GM21717 (cell line): ENCODE measurements around the gene ITIH3.

Source experiments
- ATAC-seq: cut with Tn5 transposase; IDR thresholded peaks from one replicate; pipeline ENCODE4 v1.9.1; 2021; ENCODE audit warnings: mild to moderate bottlenecking, moderate library complexity; ENCODE audit not compliant: unreplicated experiment

ITIH3 gene

DNA sequence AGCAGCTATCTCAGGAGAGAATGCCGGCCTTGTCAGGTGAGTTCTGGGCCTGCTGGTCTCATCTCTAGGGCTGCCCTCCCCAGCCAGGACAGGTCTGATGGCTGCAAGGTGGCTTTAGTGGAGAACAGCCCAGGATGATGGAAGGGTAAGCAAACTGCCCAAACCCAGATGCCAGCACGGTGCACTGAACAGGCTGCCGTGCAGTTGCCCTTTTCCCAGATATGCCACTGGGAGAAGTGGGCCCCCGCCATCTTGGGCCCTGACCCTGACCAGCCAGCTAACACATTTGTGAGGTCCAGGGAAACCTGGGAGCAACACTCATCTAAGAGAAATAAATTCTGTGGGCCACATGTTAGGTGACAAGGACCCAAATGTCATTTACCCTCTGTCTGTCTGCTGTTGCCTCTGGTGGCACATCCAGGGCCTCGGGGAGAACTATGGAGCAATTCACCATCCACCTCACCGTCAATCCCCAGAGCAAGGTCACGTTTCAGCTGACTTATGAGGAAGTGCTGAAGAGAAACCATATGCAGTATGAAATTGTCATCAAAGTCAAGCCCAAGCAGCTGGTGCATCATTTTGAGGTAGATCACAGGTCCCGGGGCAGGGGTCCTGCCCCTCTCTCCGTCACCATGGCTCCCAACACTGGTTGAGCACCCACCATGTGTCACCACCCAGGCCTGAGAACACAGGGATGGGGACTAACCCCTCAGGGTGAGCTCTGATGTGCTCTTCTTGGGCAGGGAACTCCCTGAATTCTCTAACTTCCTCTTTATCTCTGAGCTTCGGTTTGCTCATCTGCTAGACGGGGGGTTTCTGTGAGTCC is 15.4 kb upstream of the ITIH3 start:
- ATAC-seq, result no peak

DNA sequence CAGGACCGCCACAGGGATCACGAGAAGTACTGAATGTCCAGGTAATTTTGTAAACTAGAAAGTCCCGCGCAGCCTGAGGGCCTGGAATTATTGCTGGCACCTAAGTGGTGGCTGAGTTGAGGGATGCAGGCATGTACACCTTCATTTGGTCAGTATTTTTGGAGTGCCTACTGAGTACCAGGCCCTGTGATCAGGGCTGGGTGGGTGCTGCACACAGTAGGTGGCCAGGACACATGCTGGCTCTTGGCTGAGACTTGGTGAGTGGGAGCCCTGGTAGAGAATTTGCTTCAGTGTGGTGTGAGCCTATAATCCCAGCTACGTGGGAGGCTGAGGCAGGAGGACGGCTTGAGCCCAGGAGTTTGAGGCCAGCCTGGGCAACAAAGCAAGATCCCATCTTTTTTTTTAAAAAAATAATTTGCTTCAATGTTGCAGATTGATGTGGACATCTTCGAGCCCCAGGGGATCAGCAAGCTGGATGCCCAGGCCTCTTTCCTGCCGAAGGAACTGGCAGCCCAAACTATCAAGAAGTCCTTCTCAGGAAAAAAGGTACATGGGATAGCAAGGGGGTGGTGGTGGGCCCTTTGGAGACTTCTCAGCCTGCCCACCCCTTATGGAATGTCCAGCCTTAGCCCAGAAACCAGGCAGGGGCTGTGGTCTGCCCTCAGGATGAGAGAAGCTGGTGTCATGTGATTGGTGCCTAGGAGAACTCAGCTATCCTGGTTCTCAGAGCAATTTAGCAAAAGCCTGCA is 14.6 kb upstream of the ITIH3 start:
- no peak for ATAC-seq

DNA sequence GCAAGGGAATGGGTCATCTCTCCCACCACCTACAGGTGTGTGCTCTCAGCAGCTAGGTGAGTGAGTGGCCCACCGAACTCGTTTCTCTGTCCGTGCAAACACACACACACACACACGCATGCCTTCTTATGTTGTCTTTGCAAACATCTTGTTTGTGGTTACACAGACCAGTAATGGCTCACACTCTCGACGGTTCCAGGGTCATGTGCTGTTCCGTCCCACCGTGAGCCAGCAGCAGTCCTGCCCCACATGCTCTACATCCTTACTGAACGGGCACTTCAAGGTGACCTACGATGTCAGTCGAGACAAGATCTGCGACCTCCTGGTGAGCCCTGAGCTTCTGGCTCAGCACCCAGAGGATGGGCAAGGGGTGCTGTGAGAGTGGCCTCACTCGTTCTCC is 12.9 kb upstream of the ITIH3 start:
- no peak for ATAC-seq

DNA sequence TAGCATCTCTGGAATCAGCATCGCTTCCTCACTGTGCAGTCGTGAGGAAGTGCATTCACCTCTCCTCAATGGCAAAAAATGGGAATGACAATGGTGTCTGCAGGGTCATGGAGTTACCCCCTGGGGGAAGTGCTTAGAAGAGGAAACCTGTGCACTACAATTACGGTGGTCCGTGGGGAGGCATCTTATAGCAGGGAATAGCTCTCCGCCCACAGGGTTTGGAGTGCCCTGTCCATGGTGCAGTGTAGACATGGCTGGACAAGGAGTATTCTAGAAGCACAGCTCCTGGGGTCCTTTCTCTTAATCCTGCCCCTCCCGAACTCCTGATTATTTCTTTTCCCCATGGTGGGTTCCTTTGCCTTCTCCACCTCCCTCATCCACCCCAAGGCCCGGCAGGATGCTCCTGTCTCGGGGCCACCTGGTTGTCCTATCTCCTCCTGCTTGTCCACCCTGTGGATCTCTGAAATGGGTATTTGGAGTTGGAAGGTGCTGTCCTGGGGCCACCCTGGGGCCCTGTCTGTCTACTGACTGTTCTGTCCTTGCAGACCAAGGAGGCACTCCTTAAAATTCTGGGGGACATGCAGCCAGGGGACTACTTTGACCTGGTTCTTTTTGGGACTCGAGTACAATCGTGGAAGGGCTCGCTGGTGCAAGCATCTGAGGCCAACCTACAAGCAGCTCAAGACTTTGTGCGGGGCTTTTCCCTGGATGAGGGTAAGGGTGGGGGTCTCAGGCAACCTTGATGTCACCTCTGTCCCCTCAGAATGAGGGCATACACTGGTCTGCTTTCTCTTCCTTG is 12.0 kb upstream of the ITIH3 start:
- no peak for ATAC-seq

DNA sequence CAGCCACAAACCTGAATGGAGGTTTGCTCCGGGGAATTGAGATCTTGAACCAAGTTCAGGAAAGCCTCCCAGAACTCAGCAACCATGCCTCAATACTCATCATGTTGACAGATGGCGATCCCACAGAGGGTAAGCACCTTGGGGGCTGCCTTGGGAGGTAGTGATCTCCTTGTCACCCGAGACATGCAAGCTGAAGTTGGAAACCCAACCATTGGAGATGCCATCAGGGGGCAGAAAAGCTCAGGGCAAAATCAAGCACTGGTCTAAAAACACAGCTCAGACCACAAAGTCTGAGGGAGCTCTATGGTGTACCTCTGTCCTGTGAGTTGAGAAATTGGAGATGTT is 11.4 kb upstream of the ITIH3 start:
- ATAC-seq, result no peak

DNA sequence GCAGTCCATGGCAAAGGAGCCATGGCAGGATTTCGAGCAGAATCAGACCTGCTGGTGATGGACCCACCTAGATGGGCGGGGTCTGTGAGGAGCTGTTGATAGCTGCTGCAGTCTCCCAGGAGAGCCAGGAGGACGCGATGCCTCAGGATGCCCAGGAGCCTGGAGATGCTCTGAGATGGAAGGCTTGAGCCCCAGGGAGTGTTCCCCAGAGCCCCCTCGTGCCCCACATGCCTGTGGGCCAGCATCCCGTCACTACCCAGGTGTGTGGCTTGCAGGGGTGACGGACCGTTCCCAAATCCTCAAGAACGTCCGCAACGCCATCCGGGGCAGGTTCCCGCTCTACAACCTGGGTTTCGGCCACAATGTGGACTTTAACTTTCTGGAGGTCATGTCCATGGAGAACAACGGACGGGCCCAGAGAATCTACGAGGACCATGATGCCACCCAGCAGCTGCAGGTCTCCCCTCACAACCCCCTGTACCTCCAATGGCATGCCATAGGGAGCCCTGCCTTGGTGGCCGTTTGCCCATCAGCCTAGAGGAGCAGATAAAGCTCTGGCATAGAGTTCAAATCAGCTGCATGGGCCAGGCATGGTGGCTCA is 10.5 kb upstream of the ITIH3 start:
- no peak for ATAC-seq

DNA sequence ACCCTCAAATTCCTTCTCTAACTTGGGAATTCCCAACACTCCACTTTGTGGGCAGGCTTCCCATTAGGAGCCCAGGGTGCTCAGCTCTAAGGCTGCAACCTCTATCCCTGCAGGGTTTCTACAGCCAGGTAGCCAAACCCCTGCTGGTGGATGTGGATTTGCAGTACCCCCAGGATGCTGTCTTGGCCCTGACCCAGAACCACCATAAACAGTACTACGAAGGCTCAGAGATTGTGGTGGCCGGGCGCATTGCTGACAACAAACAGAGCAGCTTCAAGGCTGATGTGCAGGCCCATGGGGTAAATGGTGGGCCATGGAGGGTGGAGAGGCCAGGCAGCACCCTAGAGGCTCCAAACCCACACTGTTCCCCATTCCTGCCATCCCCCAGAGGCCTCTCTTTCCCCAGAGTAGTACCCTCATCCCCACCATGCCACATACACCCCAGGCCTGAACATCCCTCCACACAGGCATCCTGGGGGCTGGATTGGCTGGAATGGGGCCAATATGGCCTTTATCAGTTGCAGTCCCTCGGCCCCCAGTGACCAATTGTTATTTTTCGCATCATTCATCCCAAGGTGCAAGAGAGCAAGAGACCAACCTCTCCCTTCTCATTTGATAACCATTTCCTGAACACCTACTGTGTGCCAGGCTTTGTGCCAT is 9.5 kb upstream of the ITIH3 start:
- ATAC-seq, result no peak

DNA sequence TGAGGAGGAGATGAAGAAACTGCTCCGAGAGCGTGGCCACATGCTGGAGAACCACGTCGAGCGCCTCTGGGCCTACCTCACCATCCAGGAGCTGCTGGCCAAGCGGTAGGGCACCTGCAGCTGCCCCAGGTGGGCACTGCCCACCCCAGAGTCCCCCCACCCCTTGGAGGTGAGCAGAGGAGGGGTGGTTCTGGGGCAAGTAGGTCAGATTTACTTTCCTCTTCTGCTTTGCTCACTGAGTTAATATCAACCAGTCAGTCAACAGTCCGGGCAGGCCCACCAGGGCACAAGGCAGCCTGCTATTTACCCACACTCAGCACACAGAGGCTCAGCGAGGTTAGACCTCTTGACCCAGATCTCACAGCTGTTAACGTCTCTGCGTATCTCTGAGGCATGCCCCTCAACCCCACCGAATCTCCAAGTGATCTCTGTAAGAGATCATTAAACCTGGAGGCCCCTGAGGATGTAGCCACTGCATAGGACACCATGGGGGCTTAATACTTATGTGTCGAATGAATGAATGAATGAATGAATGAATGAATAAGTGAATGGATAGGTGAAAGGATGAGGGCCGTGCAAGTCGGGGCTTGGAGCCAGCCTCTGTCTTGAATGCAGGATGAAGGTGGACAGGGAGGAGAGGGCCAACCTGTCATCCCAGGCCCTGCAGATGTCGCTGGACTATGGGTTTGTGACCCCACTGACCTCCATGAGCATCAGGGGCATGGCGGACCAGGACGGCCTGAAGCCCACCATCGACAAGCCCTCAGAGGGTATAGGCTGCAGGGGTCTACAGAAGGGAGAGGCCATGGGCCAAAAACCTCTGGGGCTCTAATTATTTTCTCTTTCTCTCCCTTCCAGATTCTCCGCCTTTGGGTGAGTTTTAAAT is 8.0 kb upstream of the ITIH3 start:
- ATAC-seq, result no peak

DNA sequence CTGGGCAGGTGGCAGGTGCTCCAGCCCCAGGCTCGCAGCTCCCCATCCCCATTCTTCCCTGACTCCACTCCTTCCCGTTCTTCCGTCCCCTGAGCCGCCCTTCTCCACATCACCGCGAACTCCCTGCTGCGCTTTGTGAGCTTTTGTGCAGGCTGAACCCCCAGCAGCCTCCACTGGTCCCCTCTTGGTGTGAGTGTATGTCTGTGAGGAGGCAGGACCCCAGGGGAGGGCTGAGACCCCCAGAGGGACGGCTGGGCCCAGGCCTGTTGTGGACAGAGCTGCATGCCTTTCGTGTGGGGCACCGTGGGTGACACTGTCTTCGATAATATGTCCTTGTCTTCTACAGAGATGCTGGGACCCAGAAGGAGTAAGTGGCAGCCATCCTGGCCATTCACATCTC is 7.3 kb upstream of the ITIH3 start:
- no peak for ATAC-seq

DNA sequence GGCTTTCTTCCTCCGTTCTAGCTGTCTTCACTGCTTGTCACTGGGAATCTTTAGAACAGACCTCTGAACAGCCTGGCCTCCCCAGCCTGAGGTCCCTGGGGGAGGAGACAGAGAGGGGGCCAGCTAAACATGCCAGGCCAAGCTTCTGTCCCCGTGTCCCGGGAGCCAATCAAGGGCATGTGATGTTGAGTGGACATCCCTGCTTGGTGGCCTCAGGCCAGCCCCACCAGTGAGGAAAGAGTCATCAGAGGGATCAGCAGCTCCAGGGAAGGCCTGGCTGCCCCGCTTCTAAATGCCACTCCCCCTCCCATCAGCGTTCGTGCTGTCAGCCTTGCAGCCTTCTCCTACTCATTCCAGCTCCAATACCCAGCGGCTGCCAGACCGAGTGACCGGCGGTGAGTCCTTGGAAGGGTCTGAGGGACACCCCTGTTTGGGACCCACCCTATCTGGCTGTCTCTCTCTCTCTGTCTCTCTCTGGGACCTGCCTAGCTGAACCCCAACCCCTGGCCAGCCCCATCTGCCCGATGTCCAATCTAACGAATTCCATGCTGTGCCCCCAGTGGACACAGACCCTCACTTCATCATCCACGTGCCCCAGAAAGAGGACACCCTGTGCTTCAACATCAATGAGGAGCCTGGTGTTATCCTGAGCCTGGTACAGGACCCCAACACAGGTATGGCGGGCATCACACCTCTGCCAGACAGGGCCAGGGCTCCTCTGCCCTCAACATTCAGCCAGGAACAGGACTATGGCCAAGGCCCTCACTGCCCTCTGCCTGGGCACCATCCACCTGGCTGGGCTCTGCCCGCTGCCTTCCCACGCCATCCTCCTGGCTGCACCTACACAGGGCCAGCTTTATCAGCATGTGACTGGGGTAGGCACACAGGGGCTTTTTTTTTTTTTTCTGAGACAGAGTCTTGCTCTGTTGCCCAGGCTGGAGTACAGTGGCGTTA is 6.6 kb upstream of the ITIH3 start:
- ATAC-seq, result no peak

DNA sequence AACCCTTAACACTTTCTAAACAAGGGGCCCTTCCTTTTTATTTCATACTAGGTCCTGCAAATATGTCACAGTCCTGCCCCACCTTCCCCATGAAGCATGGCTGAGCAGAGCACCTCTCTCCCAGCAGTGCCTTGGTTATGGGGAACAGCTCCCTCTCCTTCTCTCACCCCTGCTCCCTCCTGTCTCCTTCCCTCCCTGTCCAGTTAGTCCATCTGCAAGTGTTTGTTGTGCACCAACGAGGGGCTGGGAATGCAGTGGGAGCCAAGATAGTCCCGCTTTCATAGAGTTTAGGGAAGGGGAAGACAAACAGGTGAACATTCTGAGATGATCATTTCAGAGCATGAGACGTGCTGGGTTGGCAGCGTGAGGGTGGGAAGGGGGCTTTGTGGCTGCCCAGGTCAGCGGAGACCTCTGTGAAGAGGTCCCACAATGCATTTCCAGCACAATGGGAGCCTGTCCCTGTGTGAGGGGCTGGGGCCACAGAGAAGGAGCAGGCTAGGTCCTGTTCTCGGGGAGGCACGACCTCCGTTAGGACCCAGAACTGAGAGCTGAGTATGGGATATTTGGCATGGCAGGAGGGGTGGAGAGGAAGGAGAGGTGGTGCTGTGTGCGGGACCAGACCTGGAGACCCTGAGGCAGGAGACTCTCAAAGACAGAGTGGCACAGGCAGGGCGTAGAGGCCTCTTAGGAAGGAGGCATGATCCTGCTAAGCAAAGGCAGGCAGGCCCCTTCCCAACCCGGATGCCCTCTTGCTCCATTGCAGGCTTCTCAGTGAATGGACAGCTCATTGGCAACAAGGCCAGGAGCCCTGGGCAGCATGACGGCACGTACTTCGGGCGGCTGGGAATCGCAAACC is 5.5 kb upstream of the ITIH3 start:
- no peak for ATAC-seq

DNA sequence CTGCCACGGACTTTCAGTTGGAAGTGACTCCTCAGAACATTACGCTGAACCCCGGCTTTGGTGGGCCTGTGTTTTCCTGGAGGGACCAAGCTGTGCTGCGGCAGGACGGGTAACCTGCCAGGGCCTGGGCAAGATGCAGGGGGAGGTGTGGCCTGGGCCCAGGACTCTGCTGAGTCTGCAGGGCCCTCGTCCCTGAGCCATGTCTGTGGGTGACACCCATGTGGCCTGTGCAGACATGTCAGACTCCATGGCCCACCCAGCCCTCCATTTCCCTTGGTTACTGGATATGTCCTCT is 4.9 kb upstream of the ITIH3 start:
- ATAC-seq, result no peak

DNA sequence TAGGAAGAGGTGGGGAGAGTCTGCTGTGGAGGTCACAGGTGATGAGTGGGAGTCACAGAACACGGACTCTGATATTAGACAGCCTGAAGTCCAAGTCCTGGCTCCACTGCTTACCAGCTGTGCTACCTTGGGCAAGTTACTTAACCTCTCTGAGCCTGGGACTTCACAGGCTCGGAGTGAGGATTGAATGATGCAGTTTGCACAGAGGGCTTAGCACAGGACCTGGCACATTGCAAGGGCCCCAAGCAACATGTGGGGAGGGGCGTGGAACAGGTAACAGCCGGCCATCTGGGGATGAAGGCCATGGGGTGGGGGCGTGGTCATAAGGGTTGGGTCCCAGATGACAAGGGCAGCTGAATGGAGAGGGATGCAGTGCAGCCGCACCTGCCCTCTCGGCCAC is 4.3 kb upstream of the ITIH3 start:
- no peak for ATAC-seq

DNA sequence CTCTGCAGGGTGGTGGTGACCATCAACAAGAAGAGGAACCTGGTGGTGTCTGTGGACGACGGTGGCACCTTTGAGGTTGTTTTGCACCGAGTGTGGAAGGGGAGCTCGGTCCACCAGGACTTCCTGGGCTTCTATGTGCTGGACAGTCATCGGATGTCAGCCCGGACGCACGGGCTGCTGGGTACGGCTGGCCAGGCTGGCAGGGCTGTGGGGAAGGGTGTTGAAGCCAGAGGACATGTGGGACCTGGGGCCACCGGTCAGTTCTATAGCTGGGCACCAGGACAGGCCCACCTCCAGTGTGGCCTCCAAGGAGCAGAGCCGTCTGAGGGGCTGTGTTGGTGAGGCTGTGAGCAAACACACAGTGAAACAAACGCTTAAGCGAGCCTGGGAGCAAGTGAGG is 3.9 kb upstream of the ITIH3 start:
- no peak for ATAC-seq

DNA sequence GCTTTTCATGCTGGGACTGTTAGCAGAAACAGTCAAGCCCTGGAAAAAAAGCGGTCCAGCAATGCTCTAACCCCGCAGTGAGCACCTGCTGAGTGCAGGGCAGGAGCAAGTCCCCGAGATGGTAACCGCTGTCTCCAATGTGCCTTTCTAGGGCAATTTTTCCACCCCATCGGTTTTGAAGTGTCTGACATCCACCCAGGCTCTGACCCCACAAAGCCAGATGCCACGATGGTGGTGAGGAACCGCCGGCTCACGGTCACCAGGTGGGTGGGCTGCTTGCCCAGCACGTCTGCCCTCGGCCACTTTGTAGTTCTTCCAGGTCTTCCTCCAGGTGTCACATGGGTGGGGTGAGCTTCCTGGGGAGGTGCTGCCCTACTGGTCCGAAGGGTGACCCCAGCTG is 3.2 kb upstream of the ITIH3 start:
- no peak for ATAC-seq

DNA sequence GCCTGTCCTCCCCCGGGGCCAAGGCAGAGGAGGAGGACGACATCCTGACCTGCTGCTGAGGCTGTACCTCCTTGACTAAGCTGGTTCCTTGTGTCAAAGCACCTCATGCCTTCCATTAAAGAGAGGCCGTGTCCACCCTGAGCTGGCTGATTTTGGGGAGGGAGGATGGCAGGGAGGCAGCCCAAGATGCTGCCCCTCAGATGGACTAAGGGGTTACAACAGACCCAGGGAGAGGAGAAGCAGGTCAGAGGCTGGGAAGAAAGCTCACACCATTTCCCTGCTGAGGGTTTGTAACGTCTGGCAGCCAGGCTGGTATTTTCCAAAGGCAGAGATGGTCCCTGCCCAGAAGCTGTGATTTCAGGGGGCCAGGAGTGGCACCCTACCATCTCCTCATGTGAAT is 2.7 kb upstream of the ITIH3 start:
- no peak for ATAC-seq

DNA sequence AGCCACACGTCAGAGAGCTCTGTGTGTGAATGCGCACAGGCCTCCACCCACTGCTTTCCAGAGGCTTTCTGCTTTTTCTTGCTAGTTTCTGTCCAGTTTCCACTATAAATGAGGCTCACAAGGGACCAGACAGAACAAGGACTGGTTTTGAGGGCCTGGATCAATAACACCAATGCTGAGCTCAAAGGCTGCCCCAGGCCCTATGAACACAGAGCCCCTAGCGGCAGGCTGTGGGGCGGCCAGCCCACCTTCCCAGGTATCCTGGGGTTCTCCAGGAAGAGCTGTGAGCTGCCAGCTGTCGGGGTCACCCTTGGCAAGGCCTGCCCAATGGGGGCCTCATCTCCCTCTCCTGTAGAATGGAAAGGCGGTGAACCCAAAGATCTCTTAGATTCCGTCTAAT is 2.2 kb upstream of the ITIH3 start:
- no peak for ATAC-seq
